ENCODE results near the gene GRM8.

DNA sequence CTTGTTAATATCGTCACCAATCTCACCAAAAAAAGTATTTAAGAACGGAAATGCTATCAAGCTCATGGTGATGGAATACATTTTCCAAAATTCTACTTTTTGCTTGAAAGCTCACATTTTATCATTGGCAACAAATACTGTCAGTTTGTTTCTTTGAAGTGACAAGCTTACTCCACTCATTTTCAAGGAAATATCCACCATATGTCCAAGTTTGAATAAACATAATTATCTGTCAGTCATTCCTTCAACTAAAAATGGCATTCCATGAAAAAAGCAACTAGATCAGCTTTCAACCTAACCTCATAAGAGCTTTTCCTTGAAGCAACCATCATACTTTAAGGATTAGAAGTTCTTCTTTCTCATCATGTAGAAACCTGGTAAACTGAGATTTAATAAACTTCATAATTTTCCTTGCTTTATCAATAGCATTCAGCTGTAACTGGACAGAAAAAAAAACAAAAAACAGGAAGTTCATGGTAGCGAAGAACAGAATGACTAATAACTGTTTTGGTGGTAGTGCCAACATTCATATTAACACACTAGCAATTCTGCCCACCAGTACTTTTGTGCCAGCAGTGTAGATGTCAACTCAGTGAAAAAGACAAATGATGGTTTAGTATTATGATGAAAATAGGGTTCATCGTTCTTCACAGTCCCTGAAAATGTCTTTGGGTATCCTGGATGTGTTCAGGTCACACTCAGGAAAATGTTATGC is 764.9 kb downstream of the GRM8 start:
- TF ChIP-seq, protein P1, sequence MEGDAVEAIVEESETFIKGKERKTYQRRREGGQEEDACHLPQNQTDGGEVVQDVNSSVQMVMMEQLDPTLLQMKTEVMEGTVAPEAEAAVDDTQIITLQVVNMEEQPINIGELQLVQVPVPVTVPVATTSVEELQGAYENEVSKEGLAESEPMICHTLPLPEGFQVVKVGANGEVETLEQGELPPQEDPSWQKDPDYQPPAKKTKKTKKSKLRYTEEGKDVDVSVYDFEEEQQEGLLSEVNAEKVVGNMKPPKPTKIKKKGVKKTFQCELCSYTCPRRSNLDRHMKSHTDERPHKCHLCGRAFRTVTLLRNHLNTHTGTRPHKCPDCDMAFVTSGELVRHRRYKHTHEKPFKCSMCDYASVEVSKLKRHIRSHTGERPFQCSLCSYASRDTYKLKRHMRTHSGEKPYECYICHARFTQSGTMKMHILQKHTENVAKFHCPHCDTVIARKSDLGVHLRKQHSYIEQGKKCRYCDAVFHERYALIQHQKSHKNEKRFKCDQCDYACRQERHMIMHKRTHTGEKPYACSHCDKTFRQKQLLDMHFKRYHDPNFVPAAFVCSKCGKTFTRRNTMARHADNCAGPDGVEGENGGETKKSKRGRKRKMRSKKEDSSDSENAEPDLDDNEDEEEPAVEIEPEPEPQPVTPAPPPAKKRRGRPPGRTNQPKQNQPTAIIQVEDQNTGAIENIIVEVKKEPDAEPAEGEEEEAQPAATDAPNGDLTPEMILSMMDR (IDR thresholded peaks at IDR 0.05): no peak
- TF ChIP-seq POLR2AphosphoS5 (IDR thresholded peaks at IDR 0.05) (no peak), POLR2A (IDR thresholded peaks at IDR 0.05) (no peak)

Measured in breast epithelium (tissue), 3 donors.